Stimulated activated naive B cell treated with anti-CD40 and anti-IgM and Interleukin-4, amounts not matched to agents 10 μg/mL and 1 μg/mL and 100 μg/mL, for 72 hours (primary cell): ENCODE results near the gene MMP20.

ENCODE experiments used
- ATAC-seq, 2 donors: fragments of 150-1000 bp; cut with Tn5 transposase; replicated peaks; 2 replicates each; pipeline ENCODE4 v1.10.0; 2021; ENCODE audit warnings: moderate library complexity in 1 of 2
- DNase-seq: peaks from one replicate; pipeline ENCODE4 v3.0.0; 2021
- H3K27ac Mint-ChIP-seq: one replicate; pipeline ENCODE4 v1.8.0; 2022; ENCODE audit warnings: mild to moderate bottlenecking, mixed read lengths
- H3K27me3 Mint-ChIP-seq, 2 donors: one replicate each; pipeline ENCODE4 v1.8.0; 2022; ENCODE audit warnings: mixed read lengths in 2 of 2
- H3K36me3 Mint-ChIP-seq, 2 donors: one replicate each; pipeline ENCODE4 v1.8.0; 2022; ENCODE audit warnings: mixed read lengths in 2 of 2, mild to moderate bottlenecking in 1 of 2
- H3K4me1 Mint-ChIP-seq, 2 donors: one replicate each; pipeline ENCODE4 v1.8.0; 2022; ENCODE audit warnings: mixed read lengths in 2 of 2, mild to moderate bottlenecking in 1 of 2
- H3K4me3 Mint-ChIP-seq, 2 donors: one replicate each; pipeline ENCODE4 v1.8.0; 2022; ENCODE audit warnings: mild to moderate bottlenecking in 2 of 2, mixed read lengths in 2 of 2, moderate library complexity in 1 of 2
- H3K9me3 Mint-ChIP-seq, 2 donors: one replicate each; pipeline ENCODE4 v1.8.0; 2022; ENCODE audit warnings: mixed read lengths in 2 of 2, mild to moderate bottlenecking in 1 of 2

The MMP20 gene, protein sequence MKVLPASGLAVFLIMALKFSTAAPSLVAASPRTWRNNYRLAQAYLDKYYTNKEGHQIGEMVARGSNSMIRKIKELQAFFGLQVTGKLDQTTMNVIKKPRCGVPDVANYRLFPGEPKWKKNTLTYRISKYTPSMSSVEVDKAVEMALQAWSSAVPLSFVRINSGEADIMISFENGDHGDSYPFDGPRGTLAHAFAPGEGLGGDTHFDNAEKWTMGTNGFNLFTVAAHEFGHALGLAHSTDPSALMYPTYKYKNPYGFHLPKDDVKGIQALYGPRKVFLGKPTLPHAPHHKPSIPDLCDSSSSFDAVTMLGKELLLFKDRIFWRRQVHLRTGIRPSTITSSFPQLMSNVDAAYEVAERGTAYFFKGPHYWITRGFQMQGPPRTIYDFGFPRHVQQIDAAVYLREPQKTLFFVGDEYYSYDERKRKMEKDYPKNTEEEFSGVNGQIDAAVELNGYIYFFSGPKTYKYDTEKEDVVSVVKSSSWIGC

DNA sequence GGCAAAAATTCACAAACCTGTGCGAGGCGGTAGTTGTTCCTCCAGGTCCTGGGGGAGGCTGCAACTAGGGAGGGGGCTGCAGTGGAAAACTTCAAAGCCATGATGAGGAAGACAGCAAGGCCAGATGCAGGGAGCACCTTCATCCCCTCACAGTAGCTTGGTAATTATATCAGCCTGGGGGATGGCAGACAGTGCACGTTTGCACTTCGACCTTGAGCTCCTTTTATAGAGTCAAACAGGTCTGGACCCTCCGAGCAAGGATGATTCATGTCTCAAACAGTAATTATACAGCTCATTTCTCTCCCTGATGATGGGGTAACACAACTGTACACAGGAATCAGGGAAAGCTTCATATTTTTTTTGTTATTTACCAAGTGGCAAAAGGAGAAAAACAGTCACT is at the start of gene MMP20:
TSS of gene MMP20 (minus strand) at position 156 of the 400 bp plus-strand sequence. CDS start at position 143, 13 bp downstream.
- Mint-ChIP-seq H3K36me3 (no peaks in the 10 kb centered on the region), H3K4me3 (no peak within 1 kb of the TSS), H3K9me3 (no peaks in the 10 kb centered on the region), H3K4me1 (peaks cover 6 to 10% of the 10 kb centered on the region in 2 donors), H3K27ac (no peak within 1 kb of the TSS), H3K27me3 (peaks cover 4 to 9% of the 10 kb centered on the region in 2 donors)
- DNase-seq (no peak), ATAC-seq (no peak)

DNA sequence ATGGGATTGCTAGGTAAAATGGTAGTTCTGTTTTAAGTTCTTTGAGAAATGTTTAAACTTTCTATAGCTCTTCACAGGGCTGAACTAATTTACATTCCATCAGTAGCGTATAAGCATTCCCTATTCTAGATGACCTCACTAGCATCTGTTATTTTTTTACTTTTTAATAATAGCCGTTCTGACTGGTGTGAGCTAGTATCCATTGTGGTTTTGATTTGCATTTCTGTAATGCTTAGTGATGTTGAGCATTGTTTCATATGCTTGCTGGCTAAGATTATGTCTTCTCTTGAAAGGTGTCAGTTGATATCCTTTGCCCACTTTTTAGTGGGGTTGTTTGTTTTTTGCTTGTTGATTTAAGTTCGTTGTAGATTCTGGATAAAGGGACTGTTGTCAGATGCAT is 44.5 kb upstream of the MMP20 start:
- Mint-ChIP-seq H3K27ac (no peak overlapping the region), H3K4me3 (no peak overlapping the region), H3K27me3 (peaks cover 6 to 9% of the 10 kb centered on the region in 2 donors), H3K9me3 (no peaks in the 10 kb centered on the region), H3K4me1 (no peaks in the 10 kb centered on the region), H3K36me3 (no peaks in the 10 kb centered on the region)
- no peak for DNase-seq
- no peak for ATAC-seq

DNA sequence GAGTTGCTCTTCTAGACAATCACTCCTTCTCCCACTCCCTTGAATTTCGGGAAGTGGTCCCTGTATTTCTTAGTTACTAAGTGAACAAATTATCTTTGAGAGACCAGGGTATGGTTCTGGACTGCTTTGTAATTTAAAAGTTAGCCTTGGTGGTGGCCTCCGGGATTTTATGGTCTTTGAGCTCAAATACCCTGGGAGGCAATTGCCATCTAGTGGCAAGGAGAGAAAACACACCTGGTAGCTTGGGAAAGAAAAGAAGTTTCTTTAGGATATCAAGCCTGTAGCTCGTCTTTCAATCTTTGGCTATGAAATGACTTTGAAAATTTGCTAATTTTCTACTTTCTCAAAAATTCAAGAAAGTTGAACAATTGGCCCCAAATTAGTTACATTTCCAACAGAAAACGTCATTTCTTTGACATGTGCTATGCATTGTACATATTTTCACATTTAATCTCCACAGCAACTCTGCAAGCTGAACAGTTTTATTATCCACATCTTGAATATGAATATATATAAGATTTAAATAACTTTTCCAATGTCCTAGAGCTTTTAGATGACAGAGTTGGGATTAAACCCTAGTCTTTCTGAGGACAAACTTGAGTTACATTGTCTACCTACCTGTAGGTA is 41.3 kb upstream of the MMP20 start:
- peaks cover 3 to 4% of the 10 kb centered on the region in 2 donors for H3K4me1 Mint-ChIP-seq
- no peaks in the 10 kb centered on the region for H3K27me3 Mint-ChIP-seq
- no peaks in the 10 kb centered on the region for H3K36me3 Mint-ChIP-seq
- no peak overlapping the region for H3K4me3 Mint-ChIP-seq
- H3K27ac Mint-ChIP-seq: no peak overlapping the region
- peak; percentile 56 to 66 for ATAC-seq
- DNase-seq: peak; percentile 5
- H3K9me3 Mint-ChIP-seq: no peaks in the 10 kb centered on the region

DNA sequence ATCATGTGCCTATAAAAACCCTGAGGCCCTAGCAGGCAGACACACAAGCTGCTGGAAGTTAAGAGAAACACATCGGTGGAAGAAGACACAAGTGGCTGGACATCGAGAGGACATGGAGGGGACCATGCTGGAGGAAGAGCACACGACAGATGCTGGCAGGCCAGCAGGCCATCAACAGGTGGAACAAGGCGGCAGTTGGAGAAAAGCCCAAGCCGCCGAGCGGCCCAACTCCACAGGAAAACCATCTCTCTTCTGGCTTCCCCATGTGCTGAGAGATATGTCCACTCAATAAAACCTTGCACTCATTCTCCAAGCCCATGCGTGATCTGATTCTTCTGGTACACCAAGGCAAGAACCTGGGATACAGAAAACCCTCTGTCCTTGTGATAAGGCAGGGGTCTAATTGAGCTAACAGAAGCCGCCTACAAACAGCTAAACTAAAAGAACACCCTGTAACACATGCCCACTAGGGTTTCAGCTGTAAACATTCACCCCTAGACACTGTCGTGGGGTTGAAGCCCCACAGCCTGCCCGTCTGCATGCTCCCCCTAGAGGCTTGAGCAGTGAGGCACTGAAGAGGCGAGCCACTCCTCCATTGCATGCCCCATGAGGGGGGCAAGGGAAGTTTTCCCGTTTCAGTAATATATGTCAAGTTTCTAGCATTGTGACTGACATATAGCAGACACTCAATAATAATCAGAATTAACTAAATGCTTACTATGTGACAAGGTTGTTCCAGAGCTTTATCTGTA is 39.0 kb upstream of the MMP20 start:
- H3K27me3 Mint-ChIP-seq: no peaks in the 10 kb centered on the region
- H3K36me3 Mint-ChIP-seq: no peaks in the 10 kb centered on the region
- no peaks in the 10 kb centered on the region for H3K9me3 Mint-ChIP-seq
- no peak overlapping the region for H3K27ac Mint-ChIP-seq
- no peak overlapping the region for H3K4me3 Mint-ChIP-seq
- DNase-seq (no peak), ATAC-seq (peak; percentile 68 to 81)
- peaks cover 3 to 4% of the 10 kb centered on the region in 2 donors for H3K4me1 Mint-ChIP-seq

GRCh38 chr11:102662607-102663006 is 37.5 kb upstream of the MMP20 start:
- H3K36me3 Mint-ChIP-seq: no peaks in the 10 kb centered on the region
- peaks cover 5 to 7% of the 10 kb centered on the region in 2 donors for H3K27me3 Mint-ChIP-seq
- no peaks in the 10 kb centered on the region for H3K9me3 Mint-ChIP-seq
- no peak overlapping the region for H3K27ac Mint-ChIP-seq
- DNase-seq (no peak), ATAC-seq (no peak)
- peaks cover 3 to 4% of the 10 kb centered on the region in 2 donors for H3K4me1 Mint-ChIP-seq
- H3K4me3 Mint-ChIP-seq: no peak overlapping the region

GRCh38 chr11:102661040-102661439 is 35.9 kb upstream of the MMP20 start:
- DNase-seq (no peak), ATAC-seq (no peak)
- no peaks in the 10 kb centered on the region for H3K36me3 Mint-ChIP-seq
- no peak overlapping the region for H3K4me3 Mint-ChIP-seq
- no peak overlapping the region for H3K27ac Mint-ChIP-seq
- H3K9me3 Mint-ChIP-seq: no peaks in the 10 kb centered on the region
- H3K4me1 Mint-ChIP-seq: peaks cover 3 to 4% of the 10 kb centered on the region in 2 donors
- peaks cover 12 to 13% of the 10 kb centered on the region in 2 donors for H3K27me3 Mint-ChIP-seq

- no peak for ATAC-seq
- Mint-ChIP-seq H3K9me3 (peaks cover 2 to 4% of the 10 kb centered on the region in 2 donors), H3K27ac (no peak overlapping the region), H3K36me3 (no peaks in the 10 kb centered on the region), H3K4me1 (no peaks in the 10 kb centered on the region), H3K4me3 (no peak overlapping the region), H3K27me3 (peaks cover 23 to 24% of the 10 kb centered on the region in 2 donors)
- DNase-seq: no peak
Measured at GRCh38 chr11:102656528-102656927, 31.4 kb upstream of the MMP20 start.

- no peak overlapping the region for H3K4me3 Mint-ChIP-seq
- DNase-seq: no peak
- H3K4me1 Mint-ChIP-seq: no peaks in the 10 kb centered on the region
- peaks cover 23 to 24% of the 10 kb centered on the region in 2 donors for H3K27me3 Mint-ChIP-seq
- H3K27ac Mint-ChIP-seq: no peak overlapping the region
- no peak for ATAC-seq
- H3K9me3 Mint-ChIP-seq: peaks cover 2 to 4% of the 10 kb centered on the region in 2 donors
- no peaks in the 10 kb centered on the region for H3K36me3 Mint-ChIP-seq
Measured at GRCh38 chr11:102655547-102655946, 30.4 kb upstream of the MMP20 start.

GRCh38 chr11:102654761-102655160 is 29.6 kb upstream of the MMP20 start:
- Mint-ChIP-seq H3K4me3 (no peak overlapping the region), H3K36me3 (no peaks in the 10 kb centered on the region), H3K27me3 (peaks cover 24 to 27% of the 10 kb centered on the region in 2 donors), H3K4me1 (no peaks in the 10 kb centered on the region), H3K27ac (no peak overlapping the region), H3K9me3 (peaks cover 2 to 4% of the 10 kb centered on the region in 2 donors)
- DNase-seq (no peak), ATAC-seq (no peak)

- H3K27ac Mint-ChIP-seq: no peak overlapping the region
- H3K4me1 Mint-ChIP-seq: no peaks in the 10 kb centered on the region
- H3K27me3 Mint-ChIP-seq: peaks cover 20 to 24% of the 10 kb centered on the region in 2 donors
- H3K9me3 Mint-ChIP-seq: peaks cover 2 to 4% of the 10 kb centered on the region in 2 donors
- ATAC-seq (no peak), DNase-seq (no peak)
- no peak overlapping the region for H3K4me3 Mint-ChIP-seq
- H3K36me3 Mint-ChIP-seq: no peaks in the 10 kb centered on the region
Measured at GRCh38 chr11:102653744-102654291, 28.7 kb upstream of the MMP20 start.

DNA sequence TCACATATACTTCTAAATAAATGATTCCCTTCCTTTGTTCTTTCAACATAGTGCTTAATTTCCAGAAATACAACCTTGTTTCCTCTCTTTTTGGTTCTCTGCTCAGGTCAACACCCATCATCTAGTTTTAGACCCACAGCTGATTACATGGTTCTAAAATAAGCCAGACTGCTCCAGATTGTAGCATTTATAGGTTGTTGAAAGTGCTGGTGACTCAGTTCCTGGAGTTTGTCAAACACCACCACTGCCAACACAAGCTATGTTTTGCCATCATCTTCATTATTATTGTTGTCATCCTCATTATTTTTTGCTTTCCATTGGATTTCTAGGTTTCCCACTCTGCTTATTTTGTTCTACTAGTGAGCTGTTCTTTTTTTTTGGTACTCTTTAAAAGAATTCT is 22.3 kb upstream of the MMP20 start:
- H3K4me1 Mint-ChIP-seq: no peaks in the 10 kb centered on the region
- H3K9me3 Mint-ChIP-seq: no peaks in the 10 kb centered on the region
- DNase-seq (no peak), ATAC-seq (no peak)
- no peak overlapping the region for H3K4me3 Mint-ChIP-seq
- no peaks in the 10 kb centered on the region for H3K36me3 Mint-ChIP-seq
- H3K27me3 Mint-ChIP-seq: peaks cover 8 to 21% of the 10 kb centered on the region in 2 donors
- no peak overlapping the region for H3K27ac Mint-ChIP-seq

- Mint-ChIP-seq H3K9me3 (no peaks in the 10 kb centered on the region), H3K27me3 (peaks cover 12 to 21% of the 10 kb centered on the region in 2 donors), H3K4me1 (no peaks in the 10 kb centered on the region), H3K27ac (no peak overlapping the region), H3K4me3 (no peak overlapping the region), H3K36me3 (no peaks in the 10 kb centered on the region)
- DNase-seq (no peak), ATAC-seq (no peak)
Measured at GRCh38 chr11:102643941-102644340, 18.8 kb upstream of the MMP20 start.

DNA sequence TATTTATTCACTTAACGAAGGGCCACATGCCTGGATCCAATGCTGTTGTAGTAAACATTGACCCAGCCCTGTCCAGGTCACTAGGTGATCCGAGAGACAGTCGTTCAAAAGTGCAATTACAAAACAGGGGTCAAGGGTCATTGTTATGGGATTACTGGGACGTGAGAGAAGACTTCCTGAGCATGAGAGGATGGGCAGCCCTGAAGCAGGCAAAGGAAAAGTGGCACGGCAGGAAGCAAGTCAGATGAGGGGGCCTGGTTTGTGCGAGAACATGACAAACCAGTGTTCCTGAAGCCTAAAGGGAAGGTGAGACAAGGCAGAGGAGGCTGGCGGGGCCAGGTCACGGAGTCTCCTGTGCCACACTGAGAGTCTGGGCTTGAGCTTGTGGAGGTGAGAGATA is 15.8 kb upstream of the MMP20 start:
- no peak overlapping the region for H3K27ac Mint-ChIP-seq
- H3K4me1 Mint-ChIP-seq: peaks cover 0 to 1% of the 10 kb centered on the region in 2 donors
- DNase-seq: no peak

DNA sequence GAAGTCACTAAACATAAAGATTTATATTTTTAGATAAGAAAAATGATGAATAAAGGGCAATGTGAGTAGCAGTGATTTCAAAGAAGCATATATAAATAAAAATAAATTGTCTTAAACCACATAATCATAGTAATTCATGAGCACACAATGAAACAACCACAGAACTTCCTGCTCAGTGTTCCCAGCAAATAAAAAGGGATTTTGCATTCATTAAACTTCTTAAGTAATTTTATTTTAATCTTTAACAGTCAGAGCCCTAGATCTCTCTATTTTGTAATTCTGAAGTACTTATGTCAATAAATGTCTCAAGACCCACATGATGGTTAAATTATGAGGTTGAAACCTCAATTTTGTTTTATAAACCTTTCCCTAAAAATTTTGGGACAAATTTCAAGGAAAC is 14.5 kb upstream of the MMP20 start:
- Mint-ChIP-seq H3K9me3 (no peaks in the 10 kb centered on the region), H3K27ac (no peak overlapping the region), H3K27me3 (peaks cover 14% of the 10 kb centered on the region in 2 donors), H3K36me3 (no peaks in the 10 kb centered on the region), H3K4me1 (peaks cover 0 to 1% of the 10 kb centered on the region in 2 donors), H3K4me3 (no peak overlapping the region)
- DNase-seq: no peak
- ATAC-seq: no peak

More for the DNA sequence above, 15.8 kb upstream of the MMP20 start:
- no peaks in the 10 kb centered on the region for H3K9me3 Mint-ChIP-seq
- H3K4me3 Mint-ChIP-seq: no peak overlapping the region
- no peaks in the 10 kb centered on the region for H3K36me3 Mint-ChIP-seq
- peaks cover 14 to 22% of the 10 kb centered on the region in 2 donors for H3K27me3 Mint-ChIP-seq
- no peak for ATAC-seq
